IPS-18c (cell line): Measurements from ENCODE around the gene TIPRL.

Experiments
- H3K4me3 ChIP-seq: 2 replicates; pipeline ENCODE4 v1.7.0; 2013; ENCODE audit warnings: low read depth, mild to moderate bottlenecking, low read length, moderate library complexity; ENCODE audit not compliant: insufficient read depth
- H3K9me3 ChIP-seq: one replicate; pipeline ENCODE4 v1.6.1; 2013; ENCODE audit warnings: mild to moderate bottlenecking, low read length, moderate library complexity; ENCODE audit not compliant: control insufficient read depth, insufficient read depth

Gene TIPRL

DNA sequence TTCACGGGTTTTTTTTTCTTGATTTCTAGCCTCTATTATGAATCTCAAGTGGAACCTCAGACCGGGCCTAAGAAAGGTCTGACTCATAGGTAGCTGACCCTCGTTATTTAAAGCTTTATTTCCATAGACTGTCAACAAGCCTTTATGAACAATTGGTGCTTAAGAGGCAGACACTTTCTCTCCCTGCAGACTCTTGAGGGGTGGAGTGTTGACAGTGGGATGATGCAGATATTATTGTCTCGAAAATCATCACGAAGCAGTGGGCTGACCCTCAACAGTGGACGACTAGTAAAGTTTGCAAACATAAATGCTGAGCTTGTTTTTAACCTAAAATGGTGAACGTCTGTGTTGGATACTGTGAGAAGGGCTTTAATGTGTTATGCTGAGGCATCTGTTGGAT, 48.9 kb downstream of the TIPRL start:
- Histone ChIP-seq H3K9me3 (no peaks in the 10 kb centered on the region), H3K4me3 (no peak overlapping the region; the same call in 1 of the 2 replicates)

DNA sequence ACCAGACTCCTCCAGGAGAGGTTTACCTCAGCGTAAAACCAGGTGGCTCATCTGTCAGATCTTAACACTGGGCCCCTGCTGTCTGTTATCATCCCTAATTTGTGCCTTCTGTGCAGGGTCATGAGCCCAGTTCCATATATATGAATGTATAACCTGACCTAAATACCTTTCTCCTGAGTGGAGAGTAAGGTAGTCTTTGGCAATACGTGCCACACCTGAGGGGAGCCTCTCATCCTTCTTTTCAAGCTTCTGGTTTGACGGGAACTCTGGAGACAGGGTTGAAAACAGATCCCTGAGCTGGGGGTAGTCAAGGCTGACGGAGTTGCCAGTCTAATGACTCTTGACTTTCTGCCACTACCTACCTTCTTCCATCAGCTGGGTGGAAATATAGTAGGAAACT, 51.1 kb downstream of the TIPRL start:
- Histone ChIP-seq H3K9me3 (no peaks in the 10 kb centered on the region), H3K4me3 (no peak overlapping the region)

GRCh38 chr1:168230709-168231108, 51.9 kb downstream of the TIPRL start:
- H3K4me3 ChIP-seq, result no peak overlapping the region
- no peaks in the 10 kb centered on the region for H3K9me3 ChIP-seq

DNA sequence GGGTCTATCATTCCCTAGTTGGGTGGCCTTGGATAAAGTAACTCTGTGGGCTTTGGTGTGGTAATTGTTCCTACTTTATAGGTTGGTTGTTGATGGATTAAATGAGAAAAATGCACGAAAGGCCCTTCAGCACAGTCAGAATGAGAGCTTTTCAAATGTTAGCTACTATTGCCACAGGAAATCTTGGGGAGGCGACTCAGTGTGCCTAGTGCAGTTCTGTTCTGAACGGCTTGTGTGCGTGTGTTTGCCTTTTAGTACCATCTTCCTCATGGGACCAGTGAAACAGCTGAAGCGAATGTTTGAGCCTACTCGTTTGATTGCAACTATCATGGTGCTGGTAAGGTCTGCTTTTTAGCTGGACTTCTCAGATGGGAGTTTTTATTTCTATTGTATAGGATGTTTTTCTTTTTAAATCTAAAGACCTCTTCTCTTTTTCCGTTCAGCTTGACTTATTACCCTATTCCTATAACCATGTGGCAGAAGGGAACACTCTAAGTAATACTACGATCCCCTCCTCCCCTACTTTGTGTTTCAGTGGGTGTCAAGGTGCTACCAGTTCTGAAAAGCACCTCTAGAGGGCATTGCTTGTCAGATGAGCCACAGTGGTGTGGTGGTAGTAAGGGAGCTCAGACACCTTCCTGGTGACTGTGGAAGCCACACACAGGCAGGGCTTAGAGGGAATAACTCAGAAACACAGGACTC, 56.2 kb downstream of the TIPRL start:
- Histone ChIP-seq H3K4me3 (no peak overlapping the region), H3K9me3 (no peaks in the 10 kb centered on the region)

DNA sequence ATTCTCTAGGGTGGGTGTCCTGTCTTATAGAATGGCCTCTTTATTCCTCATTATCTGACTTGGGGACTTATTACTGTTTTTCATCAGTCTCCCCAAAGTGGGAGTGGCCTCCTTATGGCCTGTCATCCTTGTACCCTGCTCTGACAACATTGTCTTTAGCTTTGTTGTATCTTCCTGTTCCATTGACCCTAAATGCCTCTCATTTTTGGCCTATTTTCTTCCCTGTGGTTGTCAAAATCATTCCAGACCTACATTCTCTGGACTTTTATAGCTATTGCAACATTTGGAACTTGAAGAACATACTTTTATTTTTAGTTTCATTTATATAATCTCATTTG, 56.8 kb downstream of the TIPRL start:
- Histone ChIP-seq H3K4me3 (no peak overlapping the region), H3K9me3 (no peaks in the 10 kb centered on the region)

DNA sequence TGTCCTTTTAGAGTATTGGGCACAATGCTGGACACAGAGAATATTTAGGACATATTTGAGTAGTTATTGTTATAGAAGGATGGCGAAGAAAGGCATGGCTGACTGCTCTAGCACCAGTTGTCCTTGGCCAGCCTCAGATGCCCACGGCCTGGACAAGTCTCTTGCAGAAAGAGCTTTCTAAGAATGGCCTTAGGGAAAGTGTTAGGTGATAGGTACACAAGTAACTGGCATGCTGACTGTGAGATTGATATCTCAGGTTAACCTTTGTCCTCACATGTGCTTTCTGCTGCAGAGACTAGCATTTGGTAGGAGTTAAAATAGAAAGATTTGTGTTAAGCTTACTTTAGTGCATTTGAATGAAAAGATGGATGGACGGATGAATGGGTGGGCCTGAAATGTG, 57.2 kb downstream of the TIPRL start:
- no peak overlapping the region for H3K4me3 ChIP-seq
- no peaks in the 10 kb centered on the region for H3K9me3 ChIP-seq

GRCh38 chr1:168236836-168237611, 58.3 kb downstream of the TIPRL start:
- no peaks in the 10 kb centered on the region for H3K9me3 ChIP-seq

GRCh38 chr1:168243198-168243597, 64.4 kb downstream of the TIPRL start:
- H3K9me3 ChIP-seq, result no peaks in the 10 kb centered on the region
- no peak overlapping the region for H3K4me3 ChIP-seq

More at GRCh38 chr1:168236836-168237611, 58.3 kb downstream of the TIPRL start:
- H3K4me3 ChIP-seq, result no peak overlapping the region

DNA sequence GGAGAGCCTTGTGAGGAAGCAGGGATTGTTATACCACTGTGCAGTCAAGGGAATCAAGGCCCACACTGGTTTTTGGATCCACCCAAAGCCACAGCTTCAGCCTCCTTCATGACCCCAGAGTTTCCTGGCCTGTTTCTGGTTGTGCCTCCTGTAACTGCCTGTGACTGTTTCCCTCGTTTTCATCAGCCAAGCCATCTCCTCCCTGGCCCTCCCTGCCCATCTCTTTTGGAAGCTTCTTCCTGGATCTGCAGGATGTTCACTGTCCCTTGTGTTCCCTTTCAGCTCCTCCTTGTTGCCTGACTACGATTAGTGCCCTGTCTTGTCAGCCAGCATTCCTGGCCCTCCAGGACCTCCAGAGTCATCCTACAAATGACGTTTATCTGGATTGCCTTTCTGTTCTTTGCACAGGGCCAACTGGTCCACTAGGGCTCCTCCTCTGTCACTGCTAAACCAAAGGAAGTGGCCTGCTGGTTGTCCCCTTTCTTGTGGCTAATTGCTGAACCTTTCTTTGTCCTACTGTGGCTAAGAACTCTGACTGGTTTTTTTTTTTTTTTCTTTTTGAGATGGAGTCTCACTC, 65.0 kb downstream of the TIPRL start:
- Histone ChIP-seq H3K9me3 (no peaks in the 10 kb centered on the region), H3K4me3 (no peak overlapping the region; the same call in 1 of the 2 replicates)

GRCh38 chr1:168245042-168245441, 66.3 kb downstream of the TIPRL start:
- Histone ChIP-seq H3K9me3 (no peaks in the 10 kb centered on the region), H3K4me3 (no peak overlapping the region)

DNA sequence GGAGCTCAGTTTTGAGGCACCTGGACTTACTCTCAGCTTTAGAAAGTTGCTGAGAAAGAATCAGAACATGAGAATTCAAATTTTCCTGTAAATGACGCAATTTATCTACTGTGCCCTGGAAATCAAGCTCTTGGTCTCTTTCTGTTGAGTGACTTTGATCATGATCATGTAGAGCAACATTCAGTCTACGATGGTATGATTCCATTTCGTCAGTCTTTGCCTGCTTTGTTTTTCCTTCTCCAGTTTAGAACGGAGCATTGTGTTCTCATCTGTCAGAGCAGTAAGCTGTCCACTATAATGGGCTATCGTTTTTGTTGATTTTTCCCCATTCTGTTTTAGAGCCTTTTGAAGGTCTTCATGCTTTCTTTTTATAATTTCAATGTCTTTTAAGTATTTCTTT, 67.7 kb downstream of the TIPRL start:
- no peak overlapping the region for H3K4me3 ChIP-seq
- H3K9me3 ChIP-seq, result no peaks in the 10 kb centered on the region
